GM12874 (cell line): ENCODE data around the gene OTUD7B.

Experiments used
- TF ChIP-seq, protein P1 (sequence below): IDR thresholded peaks from 2 replicates; pipeline ENCODE4 v1.5.1; 2011; ENCODE audit warnings: low read depth, mild to moderate bottlenecking, control low read depth, low read length, moderate library complexity; ENCODE audit not compliant: insufficient read depth

The OTUD7B gene

DNA sequence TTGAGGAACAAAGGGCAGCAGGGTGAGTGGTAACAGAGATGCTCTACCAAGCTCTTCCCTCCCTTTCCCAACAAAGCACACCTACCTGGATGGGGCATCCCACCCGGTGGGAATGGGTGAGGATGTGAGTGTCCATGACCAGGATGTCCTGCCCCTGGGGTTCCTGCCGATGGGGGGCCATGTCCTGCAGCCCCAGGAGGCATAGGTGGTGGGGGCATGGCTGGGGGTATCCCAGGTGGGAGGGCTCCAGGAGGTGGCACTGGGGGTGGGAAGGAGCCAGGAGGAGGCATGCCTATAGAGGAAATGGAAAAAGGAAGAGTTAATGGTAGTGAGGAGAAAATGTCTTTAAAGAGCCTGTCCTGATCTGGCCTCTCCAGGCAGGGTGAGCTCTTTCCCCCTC lies 84.8 kb downstream of the OTUD7B start:
- TF ChIP-seq, protein P1, sequence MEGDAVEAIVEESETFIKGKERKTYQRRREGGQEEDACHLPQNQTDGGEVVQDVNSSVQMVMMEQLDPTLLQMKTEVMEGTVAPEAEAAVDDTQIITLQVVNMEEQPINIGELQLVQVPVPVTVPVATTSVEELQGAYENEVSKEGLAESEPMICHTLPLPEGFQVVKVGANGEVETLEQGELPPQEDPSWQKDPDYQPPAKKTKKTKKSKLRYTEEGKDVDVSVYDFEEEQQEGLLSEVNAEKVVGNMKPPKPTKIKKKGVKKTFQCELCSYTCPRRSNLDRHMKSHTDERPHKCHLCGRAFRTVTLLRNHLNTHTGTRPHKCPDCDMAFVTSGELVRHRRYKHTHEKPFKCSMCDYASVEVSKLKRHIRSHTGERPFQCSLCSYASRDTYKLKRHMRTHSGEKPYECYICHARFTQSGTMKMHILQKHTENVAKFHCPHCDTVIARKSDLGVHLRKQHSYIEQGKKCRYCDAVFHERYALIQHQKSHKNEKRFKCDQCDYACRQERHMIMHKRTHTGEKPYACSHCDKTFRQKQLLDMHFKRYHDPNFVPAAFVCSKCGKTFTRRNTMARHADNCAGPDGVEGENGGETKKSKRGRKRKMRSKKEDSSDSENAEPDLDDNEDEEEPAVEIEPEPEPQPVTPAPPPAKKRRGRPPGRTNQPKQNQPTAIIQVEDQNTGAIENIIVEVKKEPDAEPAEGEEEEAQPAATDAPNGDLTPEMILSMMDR: no peak

DNA sequence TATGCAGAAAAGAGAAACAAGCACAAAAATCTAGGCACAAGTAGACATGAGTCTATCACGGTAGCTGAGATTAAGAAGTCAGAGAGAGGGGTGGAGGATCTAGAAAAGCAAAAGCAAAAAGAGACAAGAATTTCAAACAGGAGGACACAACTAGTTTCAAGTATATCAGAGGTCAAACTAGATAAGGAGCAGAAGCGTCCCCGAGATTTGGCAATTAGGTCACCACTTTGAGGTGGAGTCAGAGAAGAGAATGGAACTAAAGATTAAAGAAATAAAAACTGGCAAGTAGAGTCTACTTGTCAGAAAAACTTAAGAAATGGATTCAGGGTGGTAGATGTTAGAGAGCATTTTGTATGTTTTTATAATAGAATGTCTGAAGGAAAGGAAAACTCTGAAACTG lies 85.2 kb downstream of the OTUD7B start:
- TF ChIP-seq, protein P1: no peak

DNA sequence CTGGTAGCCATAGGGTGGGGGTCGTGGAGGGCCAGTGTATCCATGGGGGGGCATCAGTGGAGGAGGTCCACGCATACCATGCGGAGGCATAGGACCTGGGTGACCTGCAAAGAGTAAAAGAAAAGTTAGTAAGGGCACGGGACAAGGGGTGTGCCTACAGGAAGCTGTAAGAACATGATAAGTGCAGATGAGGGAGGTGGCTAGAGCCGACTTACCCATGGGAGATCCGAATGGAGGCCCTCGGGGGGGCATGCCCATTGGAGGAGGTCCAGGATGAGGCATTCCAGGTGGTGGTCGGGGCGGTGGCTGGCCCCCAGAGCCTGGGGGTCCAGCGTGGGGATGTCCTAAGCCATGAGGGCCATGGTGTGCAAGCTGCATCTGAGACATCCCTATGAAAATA lies 86.9 kb downstream of the OTUD7B start:
- TF ChIP-seq, protein P1: no peak

DNA sequence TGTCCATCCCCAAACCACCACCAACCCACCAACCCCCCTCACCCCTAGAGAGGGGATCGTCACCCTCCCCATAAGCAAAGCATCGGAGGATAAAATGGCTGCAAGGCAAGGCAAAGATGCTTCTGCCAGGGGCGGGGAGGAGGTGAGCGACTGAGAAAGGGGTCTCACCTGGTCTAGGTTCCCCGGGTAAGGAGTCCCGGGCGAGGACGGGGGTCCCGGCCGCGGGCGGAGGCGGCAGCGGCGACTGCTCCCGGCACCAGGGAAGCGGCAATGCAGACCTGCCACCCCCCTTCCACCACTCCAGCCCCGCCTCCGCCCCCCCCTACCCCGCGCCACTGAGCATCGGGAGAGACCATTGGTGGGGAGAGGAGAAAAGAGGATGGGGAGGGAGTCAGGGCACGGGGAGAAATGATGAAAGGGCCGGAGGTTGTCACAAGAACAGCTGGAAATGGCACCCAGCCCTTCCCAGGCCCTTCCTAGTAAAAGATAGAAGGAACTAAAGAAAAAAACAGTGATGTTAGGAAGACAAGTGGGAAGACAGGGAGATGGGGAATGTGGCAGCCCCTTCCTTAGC lies 92.9 kb downstream of the OTUD7B start, which contains the start of gene SV2A:
Gene SV2A (minus strand): TSS at position 274 of the 574 bp plus-strand sequence. CDS start 4,004 bp downstream, outside the sequence.
- TF ChIP-seq, protein P1: no peak

DNA sequence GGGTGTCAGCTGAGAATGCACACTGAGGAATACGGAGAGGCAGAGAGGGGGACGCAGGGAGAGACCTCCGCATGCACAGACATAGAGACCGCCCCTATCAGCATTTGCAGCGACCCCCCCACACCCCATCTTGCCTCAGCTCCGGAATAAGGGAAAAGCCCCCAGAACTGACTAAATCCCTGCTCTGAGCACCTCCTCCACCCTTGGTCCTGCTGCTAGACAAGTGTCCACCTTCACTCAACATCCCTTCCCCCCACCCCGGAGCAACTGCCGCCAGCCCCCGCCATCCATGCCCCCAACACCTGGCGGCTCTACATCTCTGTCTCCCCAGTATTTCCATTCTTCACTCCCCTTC lies 93.7 kb downstream of the OTUD7B start:
- TF ChIP-seq, protein P1: no peak

DNA sequence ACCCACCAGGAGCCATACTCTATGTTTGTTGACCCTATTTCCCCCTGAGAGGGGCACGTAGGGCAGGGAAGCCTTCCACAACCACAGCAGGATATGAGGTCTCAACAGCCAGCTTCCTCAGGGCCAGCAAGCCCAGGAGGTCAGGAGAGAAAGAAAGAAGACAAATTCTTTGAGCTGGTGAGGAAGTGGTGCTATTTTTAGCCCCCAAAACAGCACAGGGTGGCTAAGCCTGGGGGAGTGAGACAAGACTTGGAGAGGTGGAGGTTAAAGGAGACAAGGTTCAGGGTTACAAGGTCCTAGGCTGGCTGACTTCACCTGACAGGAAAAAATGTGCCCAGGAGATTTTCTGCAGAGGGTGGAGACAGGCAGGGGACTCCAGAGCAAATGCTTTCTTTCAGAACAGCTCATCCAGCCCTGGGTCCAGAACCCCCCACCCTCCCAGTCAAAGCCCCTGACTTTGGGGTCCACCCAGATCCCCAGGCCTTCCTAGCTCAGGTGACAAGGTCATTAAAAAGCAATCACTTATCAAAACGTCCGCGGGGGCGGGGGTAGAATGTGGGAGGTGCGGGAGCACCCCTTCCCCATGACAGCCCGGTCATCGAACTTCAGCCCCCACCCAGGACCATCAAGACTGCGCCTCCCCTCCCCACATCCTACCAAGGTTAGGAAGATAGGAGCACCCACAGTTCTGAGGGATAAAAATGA lies 94.2 kb downstream of the OTUD7B start:
- TF ChIP-seq, protein P1: no peak

DNA sequence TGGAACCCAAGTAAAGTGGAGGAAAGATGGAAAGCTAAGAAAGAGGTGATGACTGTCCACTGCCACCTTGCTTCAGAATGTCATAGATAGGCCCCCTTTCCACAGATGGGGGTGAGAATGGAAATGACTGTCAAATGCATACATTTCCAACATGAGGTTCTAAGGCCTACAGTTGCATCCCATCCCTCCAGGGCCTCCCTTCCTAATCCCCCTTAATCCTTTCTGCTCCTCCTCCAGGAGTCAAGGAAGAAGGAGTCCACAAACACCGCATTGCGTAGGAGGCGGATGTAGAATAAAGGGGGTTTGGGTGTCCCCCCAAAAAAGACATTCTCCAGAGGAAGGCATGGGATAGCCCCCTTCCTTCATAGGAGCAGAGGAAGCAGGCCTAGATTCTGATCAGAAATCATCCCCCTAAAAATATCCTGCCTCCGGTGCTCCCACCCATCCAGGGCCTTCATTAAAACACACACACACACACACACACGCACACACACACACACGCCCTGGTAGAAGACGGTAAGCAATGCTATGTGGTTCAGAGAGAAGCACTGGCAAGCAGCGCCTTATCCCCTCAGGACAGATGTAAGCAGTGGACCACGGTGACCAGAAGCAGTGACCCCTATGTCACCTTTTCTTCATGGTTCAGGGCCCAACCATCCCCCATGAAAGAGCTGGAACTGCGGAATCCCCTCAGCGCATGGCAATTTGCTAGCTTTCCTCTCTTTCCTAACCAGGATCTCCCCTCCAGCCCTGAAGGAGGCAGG lies 94.9 kb downstream of the OTUD7B start:
- TF ChIP-seq, protein P1: no peak
